HG03097 (cell line): ENCODE results near the gene ACTN4.
A peak's percentile ranks its signal among the peaks of the same experiment; 100 is the strongest.
"Not testable (repeated sequence)": the region's sequence is repeated elsewhere in the genome, so short reads cannot be mapped to it uniquely, and the experiment has no call there.

ENCODE experiments used
- ATAC-seq: cut with Tn5 transposase; IDR thresholded peaks from one replicate; pipeline ENCODE4 v1.9.1; 2021; ENCODE audit not compliant: unreplicated experiment, low FRiP score

The ACTN4 gene

GRCh38 chr19:38647368-38647965, at the start of gene ACTN4:
ACTN4 (plus strand) TSS chr19:38647649; CDS start chr19:38647746, 97 bp downstream.
- peak; percentile 87 for ATAC-seq

- no peak for ATAC-seq
Observed at GRCh38 chr19:38599722-38600121, 47.7 kb upstream of the ACTN4 start.

- ATAC-seq: not testable (repeated sequence)
Observed at GRCh38 chr19:38602856-38603255, 44.6 kb upstream of the ACTN4 start.

- no peak for ATAC-seq
Observed at GRCh38 chr19:38606131-38606530, 41.3 kb upstream of the ACTN4 start.

- ATAC-seq: no peak
Observed at GRCh38 chr19:38614289-38614688, 33.2 kb upstream of the ACTN4 start.

- no peak for ATAC-seq
Observed at GRCh38 chr19:38615007-38615581, 32.4 kb upstream of the ACTN4 start.

- ATAC-seq: no peak
Observed at GRCh38 chr19:38616265-38616664, 31.2 kb upstream of the ACTN4 start.

- ATAC-seq: no peak
Observed at GRCh38 chr19:38617283-38617763, 30.1 kb upstream of the ACTN4 start.

- peak; percentile 53 for ATAC-seq
Observed at GRCh38 chr19:38617764-38618589, 29.5 kb upstream of the ACTN4 start, which contains the start of gene MAP4K1. MAP4K1 (minus strand) TSS chr19:38617953; CDS start chr19:38617895, 58 bp downstream.

GRCh38 chr19:38618590-38619360, 28.7 kb upstream of the ACTN4 start, which contains the start of gene EIF3K:
EIF3K (plus strand) TSS chr19:38619188; CDS start chr19:38619269, 81 bp downstream.
- ATAC-seq: peak; percentile 59

GRCh38 chr19:38619361-38620174, 27.9 kb upstream of the ACTN4 start:
- no peak for ATAC-seq

- ATAC-seq: no peak
Observed at GRCh38 chr19:38624822-38625221, 22.6 kb upstream of the ACTN4 start.

- no peak for ATAC-seq
Observed at GRCh38 chr19:38626401-38626800, 21.0 kb upstream of the ACTN4 start.

- no peak for ATAC-seq
Observed at GRCh38 chr19:38629568-38629967, 17.9 kb upstream of the ACTN4 start.

GRCh38 chr19:38631301-38631700, 16.1 kb upstream of the ACTN4 start:
- ATAC-seq: not testable (repeated sequence)

GRCh38 chr19:38631811-38632475, 15.5 kb upstream of the ACTN4 start:
- ATAC-seq: not testable (repeated sequence)

GRCh38 chr19:38632476-38633213, 14.8 kb upstream of the ACTN4 start:
- ATAC-seq: no peak

GRCh38 chr19:38634757-38635482, 12.5 kb upstream of the ACTN4 start:
- ATAC-seq: no peak
